ENCODE results near the gene BOLA2B.

GRCh38 chr16:30186444-30186781 lies 7.1 kb downstream of the BOLA2B start:
- TF ChIP-seq ARNTL (CRISPR knock-in tag; IDR thresholded peaks at IDR 0.05; ENCODE audit: borderline replicate concordance, low read depth) (no peak), PATZ1 (CRISPR knock-in tag; IDR thresholded peaks at IDR 0.05; ENCODE audit: borderline replicate concordance) (no peak), ZFP30 (CRISPR knock-in tag; IDR thresholded peaks at IDR 0.05) (no peak), POU6F1 (CRISPR knock-in tag; IDR thresholded peaks at IDR 0.05; ENCODE audit: borderline replicate concordance, low read depth) (no peak), ISL1 (CRISPR knock-in tag; IDR thresholded peaks at IDR 0.05) (no peak), GLIS3 (CRISPR knock-in tag; IDR thresholded peaks at IDR 0.05) (no peak), CSRNP3 (CRISPR knock-in tag; IDR thresholded peaks at IDR 0.05) (no peak), CSDC2 (CRISPR knock-in tag; IDR thresholded peaks at IDR 0.05) (no peak), CREB5 (CRISPR knock-in tag; IDR thresholded peaks at IDR 0.05; ENCODE audit: low read depth) (no peak), ZNF8 (CRISPR knock-in tag; IDR thresholded peaks at IDR 0.05) (no peak), ZFP3 (CRISPR knock-in tag; IDR thresholded peaks at IDR 0.05) (no peak), PPARA (CRISPR knock-in tag; IDR thresholded peaks at IDR 0.05; ENCODE audit: borderline replicate concordance) (no peak), TOX (CRISPR knock-in tag; IDR thresholded peaks at IDR 0.05; ENCODE audit: borderline replicate concordance) (no peak)
